Breast epithelium (tissue), 3 donors: ENCODE measurements around the gene ASIC4.

ENCODE experiments used
- POLR2A ChIP-seq: fragments of 450-650 bp; IDR thresholded peaks from one replicate; pipeline ENCODE4 v1.6.1; 2016; ENCODE audit warnings: antibody characterized with exemption, mild to moderate bottlenecking, moderate library complexity
- POLR2AphosphoS5 ChIP-seq, 3 donors: sonication (generic); formaldehyde crosslinking; IDR thresholded peaks; one replicate each; pipeline ENCODE4 v1.6.1; 2017; ENCODE audit warnings: antibody characterized with exemption in 3 of 3
- TF ChIP-seq, protein P1 (sequence below), 3 donors: fragments of 450-650 bp; IDR thresholded peaks; one replicate each; pipeline ENCODE4 v1.5.1; 2016 to 2017; ENCODE audit warnings: antibody characterized with exemption in 3 of 3, mild to moderate bottlenecking in 3 of 3, moderate library complexity in 3 of 3

DNA sequence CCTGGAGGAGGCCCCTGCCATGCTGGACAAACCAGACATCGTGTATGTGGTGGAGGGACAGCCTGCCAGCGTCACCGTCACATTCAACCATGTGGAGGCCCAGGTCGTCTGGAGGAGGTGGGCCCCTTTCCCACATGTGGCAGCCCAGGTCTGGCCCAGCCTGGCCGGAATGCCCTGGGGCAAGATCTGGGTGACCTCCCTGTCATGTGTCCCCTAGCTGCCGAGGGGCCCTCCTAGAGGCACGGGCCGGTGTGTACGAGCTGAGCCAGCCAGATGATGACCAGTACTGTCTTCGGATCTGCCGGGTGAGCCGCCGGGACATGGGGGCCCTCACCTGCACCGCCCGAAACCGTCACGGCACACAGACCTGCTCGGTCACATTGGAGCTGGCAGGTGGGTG is 40.8 kb upstream of the ASIC4 start:
- TF ChIP-seq, protein P1, sequence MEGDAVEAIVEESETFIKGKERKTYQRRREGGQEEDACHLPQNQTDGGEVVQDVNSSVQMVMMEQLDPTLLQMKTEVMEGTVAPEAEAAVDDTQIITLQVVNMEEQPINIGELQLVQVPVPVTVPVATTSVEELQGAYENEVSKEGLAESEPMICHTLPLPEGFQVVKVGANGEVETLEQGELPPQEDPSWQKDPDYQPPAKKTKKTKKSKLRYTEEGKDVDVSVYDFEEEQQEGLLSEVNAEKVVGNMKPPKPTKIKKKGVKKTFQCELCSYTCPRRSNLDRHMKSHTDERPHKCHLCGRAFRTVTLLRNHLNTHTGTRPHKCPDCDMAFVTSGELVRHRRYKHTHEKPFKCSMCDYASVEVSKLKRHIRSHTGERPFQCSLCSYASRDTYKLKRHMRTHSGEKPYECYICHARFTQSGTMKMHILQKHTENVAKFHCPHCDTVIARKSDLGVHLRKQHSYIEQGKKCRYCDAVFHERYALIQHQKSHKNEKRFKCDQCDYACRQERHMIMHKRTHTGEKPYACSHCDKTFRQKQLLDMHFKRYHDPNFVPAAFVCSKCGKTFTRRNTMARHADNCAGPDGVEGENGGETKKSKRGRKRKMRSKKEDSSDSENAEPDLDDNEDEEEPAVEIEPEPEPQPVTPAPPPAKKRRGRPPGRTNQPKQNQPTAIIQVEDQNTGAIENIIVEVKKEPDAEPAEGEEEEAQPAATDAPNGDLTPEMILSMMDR (IDR thresholded peaks at IDR 0.05): no peak
- TF ChIP-seq POLR2AphosphoS5 (IDR thresholded peaks at IDR 0.05) (no peak), POLR2A (no peak)
